ENCODE measurements around the gene DIDO1.

The DIDO1 gene

GRCh38 chr20:62888910-62889309, 37.4 kb downstream of the DIDO1 start:
- H2AFZ ChIP-seq (ENCODE audit: low read depth) = no peak overlapping the region
- H3K27ac ChIP-seq = no peak overlapping the region; the same call in 1 of the 2 replicates
- H3K9ac ChIP-seq = no peak overlapping the region
- no peak for TF ChIP-seq CTCF (conservative IDR thresholded peaks at IDR 0.05; ENCODE audit: low read depth, low read length)
- no peaks in the 10 kb centered on the region for H3K79me2 ChIP-seq (ENCODE audit: insufficient read depth, low read depth)
- no peaks in the 10 kb centered on the region for H3K27me3 ChIP-seq (ENCODE audit: insufficient read depth, low read depth)
- H3K4me3 ChIP-seq (IDR thresholded peaks at IDR 0.05; ENCODE audit: insufficient read depth, low read depth, low read length) = no peak overlapping the region
- H3K4me1 ChIP-seq (ENCODE audit: low read depth, poor library complexity, severe bottlenecking) = peaks cover 97% of the 10 kb centered on the region
- H3K4me2 ChIP-seq = no peak overlapping the region
- no peaks in the 10 kb centered on the region for H4K20me1 ChIP-seq (ENCODE audit: insufficient read depth)
- H3K36me3 ChIP-seq (ENCODE audit: insufficient read depth) = no peaks in the 10 kb centered on the region

DNA sequence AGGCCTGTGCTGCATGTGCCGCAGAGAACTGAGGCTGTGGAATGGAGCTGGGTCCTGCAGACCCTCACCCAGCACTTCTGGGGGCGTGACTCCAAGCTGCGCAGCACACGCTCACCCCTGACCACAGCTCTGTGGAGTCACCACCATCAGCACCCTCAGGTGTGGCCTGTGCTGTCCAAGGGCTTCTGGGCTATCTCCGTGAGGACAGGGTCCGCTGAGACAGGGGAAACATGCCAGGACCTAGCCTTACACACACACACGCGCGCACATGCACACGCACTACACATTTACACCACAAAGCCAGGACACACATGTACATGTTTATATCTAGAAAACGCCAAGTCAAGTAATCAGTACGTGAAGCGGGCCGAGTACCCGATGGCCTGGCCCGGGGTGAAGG, 37.9 kb downstream of the DIDO1 start:
- Histone ChIP-seq H3K27me3 (ENCODE audit: insufficient read depth, low read depth) (no peaks in the 10 kb centered on the region), H3K9ac (no peak overlapping the region), H3K4me2 (peak overlapping the region; percentile 74), H3K4me1 (ENCODE audit: low read depth, poor library complexity, severe bottlenecking) (peaks cover 94% of the 10 kb centered on the region), H3K27ac (peak overlapping the region; percentile 87; the same call in 1 of the 2 replicates), H2AFZ (ENCODE audit: low read depth) (no peak overlapping the region), H3K4me3 (IDR thresholded peaks at IDR 0.05; ENCODE audit: insufficient read depth, low read depth, low read length) (no peak overlapping the region), H3K36me3 (ENCODE audit: insufficient read depth) (no peaks in the 10 kb centered on the region), H4K20me1 (ENCODE audit: insufficient read depth) (no peaks in the 10 kb centered on the region), H3K79me2 (ENCODE audit: insufficient read depth, low read depth) (no peaks in the 10 kb centered on the region)
- no peak for TF ChIP-seq CTCF (conservative IDR thresholded peaks at IDR 0.05; ENCODE audit: low read depth, low read length)

GRCh38 chr20:62887860-62888239, 38.5 kb downstream of the DIDO1 start:
- H3K9ac ChIP-seq = peak overlapping the region; percentile 45; the same call in 1 of the 2 replicates
- peak overlapping the region; percentile 74 for H3K4me2 ChIP-seq
- no peak overlapping the region for H2AFZ ChIP-seq (ENCODE audit: low read depth)
- H3K27ac ChIP-seq = peak overlapping the region; percentile 87
- H4K20me1 ChIP-seq (ENCODE audit: insufficient read depth) = no peaks in the 10 kb centered on the region
- no peaks in the 10 kb centered on the region for H3K36me3 ChIP-seq (ENCODE audit: insufficient read depth)
- TF ChIP-seq CTCF (conservative IDR thresholded peaks at IDR 0.05; ENCODE audit: low read depth, low read length) = no peak
- no peaks in the 10 kb centered on the region for H3K27me3 ChIP-seq (ENCODE audit: insufficient read depth, low read depth)
- H3K4me3 ChIP-seq (IDR thresholded peaks at IDR 0.05; ENCODE audit: insufficient read depth, low read depth, low read length) = no peak overlapping the region
- no peaks in the 10 kb centered on the region for H3K79me2 ChIP-seq (ENCODE audit: insufficient read depth, low read depth)
- H3K4me1 ChIP-seq (ENCODE audit: low read depth, poor library complexity, severe bottlenecking) = peaks cover 88% of the 10 kb centered on the region

DNA sequence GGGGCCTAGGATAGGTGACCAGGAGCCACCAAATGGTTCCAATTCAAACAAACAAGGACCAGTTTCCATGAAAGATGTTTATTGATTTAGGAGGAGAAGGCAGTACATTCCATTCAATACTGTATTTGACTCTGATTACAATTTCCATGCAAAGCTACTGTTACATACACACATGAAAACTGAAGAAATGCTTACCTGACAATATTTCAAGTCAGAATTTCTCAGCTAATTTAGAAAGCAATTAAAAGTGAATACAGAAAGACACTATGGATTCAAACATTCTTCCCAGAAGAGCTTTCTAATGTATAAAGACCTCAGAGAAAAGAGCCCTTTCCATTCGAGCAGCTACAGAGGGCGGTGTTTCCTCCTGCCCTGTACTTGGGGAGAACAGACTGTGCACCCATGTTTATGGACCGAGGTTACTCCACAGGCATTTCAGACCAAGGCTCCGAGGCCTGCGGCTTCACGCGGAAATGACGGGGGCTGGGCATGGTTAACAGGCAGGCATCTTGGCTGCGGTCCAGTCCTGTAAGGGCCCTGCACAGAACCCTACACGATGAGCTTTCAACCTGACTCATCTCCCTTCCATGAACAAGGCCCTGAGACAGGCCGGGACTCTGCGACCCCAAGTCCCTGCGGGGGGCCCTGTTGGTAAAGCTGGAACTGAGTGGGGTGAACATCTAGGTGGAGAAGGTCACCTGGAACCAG, 39.0 kb downstream of the DIDO1 start:
- Histone ChIP-seq H4K20me1 (ENCODE audit: insufficient read depth) (no peaks in the 10 kb centered on the region), H3K9ac (peak overlapping the region; percentile 45)

More for the DNA sequence above, 39.0 kb downstream of the DIDO1 start:
- Histone ChIP-seq H2AFZ (ENCODE audit: low read depth) (no peak overlapping the region), H3K27ac (peak overlapping the region; percentile 87), H3K4me2 (peak overlapping the region; percentile 74), H3K36me3 (ENCODE audit: insufficient read depth) (no peaks in the 10 kb centered on the region), H3K79me2 (ENCODE audit: insufficient read depth, low read depth) (no peaks in the 10 kb centered on the region), H3K27me3 (ENCODE audit: insufficient read depth, low read depth) (no peaks in the 10 kb centered on the region), H3K4me1 (ENCODE audit: low read depth, poor library complexity, severe bottlenecking) (peaks cover 82% of the 10 kb centered on the region), H3K4me3 (IDR thresholded peaks at IDR 0.05; ENCODE audit: insufficient read depth, low read depth, low read length) (no peak overlapping the region)
- TF ChIP-seq CTCF (conservative IDR thresholded peaks at IDR 0.05; ENCODE audit: low read depth, low read length) = peak; percentile 33; the same call in 1 of the 2 replicates
